Uterus (tissue), 2 donors: Measurements from ENCODE around the gene PTPRN2.

ENCODE experiments used
- POLR2A ChIP-seq, 2 donors: fragments of 450-650 bp; IDR thresholded peaks; one replicate each; pipeline ENCODE4 v1.6.1; 2016; ENCODE audit warnings: antibody characterized with exemption in 2 of 2, mild to moderate bottlenecking in 1 of 2, moderate library complexity in 1 of 2
- TF ChIP-seq, protein P1 (sequence below), 4 experiments: fragments of 200-600 bp in 2 of 4; fragments of 450-650 bp in 2 of 4; sonication (generic) in 2 of 4; IDR thresholded peaks; one replicate each; pipeline ENCODE4 v1.5.1; 2016 to 2019; ENCODE audit warnings: antibody characterized with exemption in 4 of 4, mild to moderate bottlenecking in 2 of 4, moderate library complexity in 1 of 4

DNA sequence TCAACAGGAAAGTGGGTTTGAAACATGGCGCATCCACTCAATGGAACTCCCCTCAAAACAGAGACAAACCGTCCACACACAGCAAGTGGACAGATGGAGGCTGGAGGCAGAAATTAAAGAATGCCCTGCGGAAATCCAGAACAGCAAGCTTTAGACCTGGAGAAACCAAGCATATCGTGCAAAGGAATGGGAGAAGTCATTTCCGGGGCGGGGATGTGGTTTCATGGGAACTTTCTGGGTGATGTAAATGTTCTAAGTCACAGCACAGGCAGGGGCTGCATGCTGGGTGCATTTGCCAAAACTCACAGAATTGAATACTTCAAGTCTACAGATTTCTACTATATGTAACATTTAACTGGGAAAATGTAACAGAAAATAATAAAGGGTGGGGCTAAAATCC, 213.0 kb downstream of the PTPRN2 start:
- TF ChIP-seq, protein P1, sequence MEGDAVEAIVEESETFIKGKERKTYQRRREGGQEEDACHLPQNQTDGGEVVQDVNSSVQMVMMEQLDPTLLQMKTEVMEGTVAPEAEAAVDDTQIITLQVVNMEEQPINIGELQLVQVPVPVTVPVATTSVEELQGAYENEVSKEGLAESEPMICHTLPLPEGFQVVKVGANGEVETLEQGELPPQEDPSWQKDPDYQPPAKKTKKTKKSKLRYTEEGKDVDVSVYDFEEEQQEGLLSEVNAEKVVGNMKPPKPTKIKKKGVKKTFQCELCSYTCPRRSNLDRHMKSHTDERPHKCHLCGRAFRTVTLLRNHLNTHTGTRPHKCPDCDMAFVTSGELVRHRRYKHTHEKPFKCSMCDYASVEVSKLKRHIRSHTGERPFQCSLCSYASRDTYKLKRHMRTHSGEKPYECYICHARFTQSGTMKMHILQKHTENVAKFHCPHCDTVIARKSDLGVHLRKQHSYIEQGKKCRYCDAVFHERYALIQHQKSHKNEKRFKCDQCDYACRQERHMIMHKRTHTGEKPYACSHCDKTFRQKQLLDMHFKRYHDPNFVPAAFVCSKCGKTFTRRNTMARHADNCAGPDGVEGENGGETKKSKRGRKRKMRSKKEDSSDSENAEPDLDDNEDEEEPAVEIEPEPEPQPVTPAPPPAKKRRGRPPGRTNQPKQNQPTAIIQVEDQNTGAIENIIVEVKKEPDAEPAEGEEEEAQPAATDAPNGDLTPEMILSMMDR (IDR thresholded peaks at IDR 0.05), result no peak
- TF ChIP-seq POLR2A (IDR thresholded peaks at IDR 0.05), result no peak
